Astrocyte of the spinal cord (primary cell): ENCODE data around the gene NFATC3.

Source experiments
- DNase-seq: peaks from one replicate; pipeline ENCODE4 v3.0.0; 2011; ENCODE audit warnings: low read depth, low spot score
- H3K4me3 ChIP-seq: 2 replicates; pipeline ENCODE4 v1.5.1; 2011; ENCODE audit warnings: low read depth, mild to moderate bottlenecking, low read length, moderate library complexity
- in situ Hi-C: cut with HindIII; loops from 2 replicates; pipeline ENCODE4 v1.10.0; 2017; ENCODE audit warnings: low sequenced_read_pairs
- TF ChIP-seq, protein P1 (sequence below): IDR thresholded peaks from 2 replicates; pipeline ENCODE4 v1.5.1; 2012; ENCODE audit warnings: low read depth, mild to moderate bottlenecking, low read length, inconsistent platforms

Gene NFATC3

GRCh38 chr16:68085259-68086071, at the start of gene NFATC3:
TSS of gene NFATC3 (plus strand) at chr16:68085370. CDS start at chr16:68085682, 312 bp downstream.
- in situ Hi-C loops, result no loop called here
- peak within 1 kb of the TSS; percentile 85 for H3K4me3 ChIP-seq
- peak; percentile 98 for DNase-seq
- TF ChIP-seq, protein P1, sequence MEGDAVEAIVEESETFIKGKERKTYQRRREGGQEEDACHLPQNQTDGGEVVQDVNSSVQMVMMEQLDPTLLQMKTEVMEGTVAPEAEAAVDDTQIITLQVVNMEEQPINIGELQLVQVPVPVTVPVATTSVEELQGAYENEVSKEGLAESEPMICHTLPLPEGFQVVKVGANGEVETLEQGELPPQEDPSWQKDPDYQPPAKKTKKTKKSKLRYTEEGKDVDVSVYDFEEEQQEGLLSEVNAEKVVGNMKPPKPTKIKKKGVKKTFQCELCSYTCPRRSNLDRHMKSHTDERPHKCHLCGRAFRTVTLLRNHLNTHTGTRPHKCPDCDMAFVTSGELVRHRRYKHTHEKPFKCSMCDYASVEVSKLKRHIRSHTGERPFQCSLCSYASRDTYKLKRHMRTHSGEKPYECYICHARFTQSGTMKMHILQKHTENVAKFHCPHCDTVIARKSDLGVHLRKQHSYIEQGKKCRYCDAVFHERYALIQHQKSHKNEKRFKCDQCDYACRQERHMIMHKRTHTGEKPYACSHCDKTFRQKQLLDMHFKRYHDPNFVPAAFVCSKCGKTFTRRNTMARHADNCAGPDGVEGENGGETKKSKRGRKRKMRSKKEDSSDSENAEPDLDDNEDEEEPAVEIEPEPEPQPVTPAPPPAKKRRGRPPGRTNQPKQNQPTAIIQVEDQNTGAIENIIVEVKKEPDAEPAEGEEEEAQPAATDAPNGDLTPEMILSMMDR, result no peak

DNA sequence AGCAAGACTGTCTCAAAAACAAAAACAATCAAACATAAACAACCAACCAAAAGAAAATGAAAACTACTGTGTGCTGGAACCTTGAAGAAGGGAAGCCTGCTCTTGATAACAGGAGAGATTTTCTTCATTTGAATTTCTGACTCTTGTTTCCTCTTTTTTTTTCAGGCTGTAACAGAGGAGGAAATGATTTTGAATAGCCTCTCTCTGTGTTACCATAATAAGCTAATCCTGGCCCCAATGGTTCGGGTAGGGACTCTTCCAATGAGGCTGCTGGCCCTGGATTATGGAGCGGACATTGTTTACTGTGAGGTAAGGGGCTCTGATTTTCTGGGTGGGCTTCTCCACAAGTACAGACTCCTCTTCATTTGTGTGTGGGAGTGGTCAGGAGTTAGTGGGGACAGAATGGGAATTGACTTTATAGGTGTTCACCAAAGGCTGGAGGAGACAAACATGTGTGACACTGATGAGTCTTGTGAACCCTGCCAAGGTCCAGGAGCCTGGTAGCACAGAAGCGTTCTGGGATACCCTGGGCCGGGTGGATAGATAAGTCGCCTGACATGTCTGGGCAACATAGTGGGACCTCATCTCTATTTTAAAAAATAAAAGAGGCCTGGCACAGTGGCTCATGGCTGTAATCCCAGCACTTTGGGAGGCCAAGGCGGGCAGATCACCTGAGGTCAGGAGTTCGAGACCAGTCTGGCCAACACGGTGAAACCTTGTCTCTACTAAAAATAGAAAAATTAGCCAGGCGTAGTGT, 47.2 kb upstream of the NFATC3 start:
- in situ Hi-C loops, result no loop called here
- no peak overlapping the region for H3K4me3 ChIP-seq
- no peak for DNase-seq
- TF ChIP-seq, protein P1, result no peak

DNA sequence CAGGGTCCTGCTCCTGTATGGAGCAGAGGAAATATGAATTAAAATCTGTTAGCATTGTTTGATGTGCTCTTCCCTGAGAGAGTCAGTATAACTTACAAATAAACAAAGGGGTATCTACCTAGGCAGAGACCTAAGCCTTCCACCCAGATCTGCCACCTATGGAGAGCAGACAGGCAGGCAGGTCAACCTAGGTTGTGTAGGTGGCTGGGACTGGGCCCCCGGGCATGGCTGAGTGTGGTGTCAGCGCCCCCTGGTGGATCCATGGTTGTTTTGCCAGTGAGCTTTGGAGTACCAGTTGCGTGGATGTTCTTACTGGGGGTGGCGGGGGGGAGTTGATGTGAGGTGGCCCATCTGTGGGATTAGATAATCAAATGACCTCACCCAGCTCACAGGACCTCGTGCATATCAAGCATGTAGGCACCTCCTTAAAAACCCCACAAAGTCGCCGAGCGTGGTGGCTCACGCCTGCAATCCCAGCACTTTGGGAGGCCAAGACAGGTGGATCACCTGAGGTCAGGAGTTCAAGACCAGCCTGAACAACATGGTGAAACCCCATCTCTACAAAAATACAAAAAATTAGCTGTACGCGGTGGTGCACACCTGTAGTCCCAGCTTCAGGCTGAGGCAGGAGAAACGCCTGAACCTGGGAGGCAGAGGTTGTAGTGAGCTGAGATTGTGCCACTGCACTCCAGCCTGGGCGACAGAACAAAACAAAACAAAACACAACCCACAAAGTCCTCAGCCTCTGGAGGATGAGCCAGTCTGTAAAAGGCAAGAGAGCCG, 44.5 kb upstream of the NFATC3 start:
- TF ChIP-seq, protein P1, result peak; percentile 87
- DNase-seq, result peak; percentile 61
- in situ Hi-C loops, result no loop called here
- H3K4me3 ChIP-seq, result no peak overlapping the region

DNA sequence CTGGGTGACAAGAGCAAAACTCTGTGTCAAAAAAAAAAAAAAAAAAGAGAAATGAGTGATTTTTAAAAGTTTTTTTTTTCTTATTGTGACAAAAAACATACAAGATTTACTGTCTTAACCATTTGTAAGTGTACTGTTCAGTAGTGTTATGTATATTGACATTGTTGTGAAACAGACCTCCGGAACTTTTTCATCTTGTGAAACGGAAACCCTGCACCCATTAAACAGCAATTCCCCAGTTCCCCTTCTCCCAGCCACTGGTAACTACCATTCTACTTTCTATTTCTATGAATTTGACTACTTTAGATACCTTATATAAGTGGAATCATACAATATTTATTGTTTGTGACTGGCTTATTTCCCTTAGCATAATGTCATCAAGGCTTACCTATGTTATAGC, 43.4 kb upstream of the NFATC3 start:
- no peak for DNase-seq
- in situ Hi-C loops, result no loop called here
- TF ChIP-seq, protein P1, result no peak
- H3K4me3 ChIP-seq, result no peak overlapping the region

- in situ Hi-C loops, result no loop called here
- DNase-seq, result no peak
- H3K4me3 ChIP-seq, result no peak overlapping the region
- TF ChIP-seq, protein P1, result no peak
Measured at GRCh38 chr16:68046106-68046505, 39.1 kb upstream of the NFATC3 start.

- in situ Hi-C loops, result no loop called here
- no peak overlapping the region for H3K4me3 ChIP-seq
- TF ChIP-seq, protein P1, result no peak
- DNase-seq, result no peak
Measured at GRCh38 chr16:68047987-68048386, 37.2 kb upstream of the NFATC3 start.
